Skeletal muscle satellite cell (primary cell): ENCODE measurements around the gene LIN9.

Experiments
- H3K27me3 ChIP-seq: 2 replicates; pipeline ENCODE4 v1.7.0; 2013; ENCODE audit warnings: low read length; ENCODE audit not compliant: control insufficient read depth, insufficient read depth
- H3K36me3 ChIP-seq: 2 replicates; pipeline ENCODE4 v1.7.0; 2013; ENCODE audit warnings: mild to moderate bottlenecking, control low read depth, low read length; ENCODE audit not compliant: insufficient read depth
- H3K4me1 ChIP-seq: 2 replicates; pipeline ENCODE4 v1.7.0; 2013; ENCODE audit warnings: low read length; ENCODE audit not compliant: control insufficient read depth, insufficient read depth
- H3K4me2 ChIP-seq: 2 replicates; pipeline ENCODE4 v1.7.0; 2013; ENCODE audit warnings: mild to moderate bottlenecking, low read length
- H3K4me3 ChIP-seq: 2 replicates; pipeline ENCODE4 v1.7.0; 2013; ENCODE audit warnings: low read length
- H3K9ac ChIP-seq: 2 replicates; pipeline ENCODE4 v1.7.0; 2013; ENCODE audit warnings: mild to moderate bottlenecking, low read depth, low read length, moderate library complexity
- H3K9me3 ChIP-seq: replicated peaks from 2 replicates; pipeline ENCODE4 v1.7.0; 2013; ENCODE audit warnings: mild to moderate bottlenecking, control low read depth, low read length

The LIN9 gene

GRCh38 chr1:226226601-226227000, 82.4 kb downstream of the LIN9 start:
- peaks cover 5% of the 10 kb centered on the region for H3K36me3 ChIP-seq
- no peaks in the 10 kb centered on the region for H3K9me3 ChIP-seq
- H3K9ac ChIP-seq: no peak overlapping the region
- peaks cover 12% of the 10 kb centered on the region for H3K27me3 ChIP-seq
- no peak overlapping the region for H3K4me2 ChIP-seq
- H3K4me3 ChIP-seq: no peak overlapping the region
- no peaks in the 10 kb centered on the region for H3K4me1 ChIP-seq

DNA sequence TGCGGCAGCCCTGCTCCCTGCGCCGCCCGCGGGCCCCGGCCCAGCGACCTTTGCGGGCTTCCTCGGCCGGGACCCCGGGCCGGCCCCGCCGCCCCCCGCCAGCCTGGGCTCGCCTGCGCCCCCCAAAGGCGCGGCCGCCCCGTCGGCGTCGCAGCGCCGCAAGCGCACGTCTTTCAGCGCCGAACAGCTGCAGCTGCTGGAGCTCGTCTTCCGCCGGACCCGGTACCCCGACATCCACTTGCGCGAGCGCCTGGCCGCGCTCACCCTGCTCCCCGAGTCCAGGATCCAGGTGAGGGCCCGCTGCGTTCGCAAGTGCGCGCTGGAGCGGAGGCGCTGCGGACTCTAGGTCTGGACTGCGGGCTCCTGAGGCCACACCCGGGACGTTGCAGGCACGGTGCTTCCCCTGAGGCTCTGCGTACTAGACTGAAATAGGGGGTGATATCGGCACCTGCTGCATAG, 85.1 kb downstream of the LIN9 start:
- Histone ChIP-seq H3K4me2 (peak overlapping the region; percentile 92), H3K36me3 (no peaks in the 10 kb centered on the region), H3K4me1 (no peaks in the 10 kb centered on the region), H3K9ac (no peak overlapping the region), H3K9me3 (no peaks in the 10 kb centered on the region), H3K4me3 (peak overlapping the region; percentile 72), H3K27me3 (peaks cover 18% of the 10 kb centered on the region)

GRCh38 chr1:226223157-226223785, 85.7 kb downstream of the LIN9 start, which contains the start of gene MIXL1:
MIXL1 (plus strand) TSS chr1:226223664; CDS start chr1:226223682, 18 bp downstream.
- H3K4me2 ChIP-seq: peak within 1 kb of the TSS; percentile 92
- no peaks in the 10 kb centered on the region for H3K9me3 ChIP-seq
- peaks cover 18% of the 10 kb centered on the region for H3K27me3 ChIP-seq
- no peaks in the 10 kb centered on the region for H3K4me1 ChIP-seq
- no peaks in the 10 kb centered on the region for H3K36me3 ChIP-seq
- peak within 1 kb of the TSS; percentile 72 for H3K4me3 ChIP-seq
- H3K9ac ChIP-seq: no peak within 1 kb of the TSS

DNA sequence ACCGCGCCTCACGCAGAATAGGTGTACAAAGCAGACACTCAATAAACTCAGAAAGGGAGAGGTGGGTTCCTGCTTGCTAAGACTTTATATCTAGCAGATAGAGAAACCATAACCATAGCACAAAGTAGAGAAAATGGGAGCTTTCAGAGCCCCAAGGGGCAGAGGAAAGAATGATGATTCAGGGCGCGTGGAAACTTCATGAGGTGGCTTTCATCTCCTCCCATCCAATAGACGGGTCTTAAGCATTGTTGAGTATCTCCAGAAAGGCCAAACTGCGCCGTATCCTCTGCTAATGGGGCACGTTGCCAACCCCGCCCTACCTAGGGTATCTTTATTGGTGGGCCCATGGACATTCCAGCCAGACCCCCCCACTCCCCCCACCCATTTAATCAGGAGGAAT, 86.3 kb downstream of the LIN9 start:
- no peaks in the 10 kb centered on the region for H3K9me3 ChIP-seq
- H3K4me3 ChIP-seq: no peak overlapping the region
- H3K4me1 ChIP-seq: no peaks in the 10 kb centered on the region
- no peaks in the 10 kb centered on the region for H3K36me3 ChIP-seq
- H3K27me3 ChIP-seq: peaks cover 18% of the 10 kb centered on the region
- no peak overlapping the region for H3K9ac ChIP-seq
- H3K4me2 ChIP-seq: no peak overlapping the region

- Histone ChIP-seq H3K9ac (no peak overlapping the region), H3K4me3 (no peak overlapping the region), H3K9me3 (no peaks in the 10 kb centered on the region), H3K27me3 (peaks cover 18% of the 10 kb centered on the region), H3K4me2 (no peak overlapping the region), H3K36me3 (no peaks in the 10 kb centered on the region), H3K4me1 (no peaks in the 10 kb centered on the region)
Measured at GRCh38 chr1:226220473-226221189, 88.3 kb downstream of the LIN9 start.

GRCh38 chr1:226217273-226217672, 91.7 kb downstream of the LIN9 start:
- Histone ChIP-seq H3K4me2 (no peak overlapping the region), H3K9me3 (no peaks in the 10 kb centered on the region), H3K27me3 (peaks cover 7% of the 10 kb centered on the region), H3K4me3 (no peak overlapping the region), H3K9ac (no peak overlapping the region), H3K36me3 (no peaks in the 10 kb centered on the region), H3K4me1 (no peaks in the 10 kb centered on the region)

DNA sequence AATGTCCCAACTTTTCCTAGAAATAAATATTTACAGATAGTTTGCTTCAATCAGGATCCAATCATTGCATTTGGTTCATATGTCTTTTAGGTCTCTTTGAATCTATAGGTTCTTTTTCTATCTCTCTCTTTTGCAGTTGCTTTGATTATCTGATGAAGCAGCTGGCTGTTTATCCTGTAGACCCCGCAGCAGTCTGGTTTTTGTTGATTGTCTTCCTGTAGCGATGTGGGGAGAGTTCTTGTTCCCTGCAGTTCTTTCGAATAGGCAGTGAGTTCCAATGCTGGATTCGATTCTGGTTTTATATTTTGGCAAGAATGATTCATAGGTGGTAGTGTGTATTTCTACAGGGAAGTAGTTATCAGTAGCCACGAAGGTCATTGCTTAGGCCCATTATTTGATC, 92.9 kb downstream of the LIN9 start:
- H3K9me3 ChIP-seq: no peaks in the 10 kb centered on the region
- H3K4me3 ChIP-seq: no peak overlapping the region
- no peaks in the 10 kb centered on the region for H3K4me1 ChIP-seq
- no peak overlapping the region for H3K4me2 ChIP-seq
- no peak overlapping the region for H3K9ac ChIP-seq
- H3K27me3 ChIP-seq: peaks cover 8% of the 10 kb centered on the region
- no peaks in the 10 kb centered on the region for H3K36me3 ChIP-seq

- Histone ChIP-seq H3K4me1 (no peaks in the 10 kb centered on the region), H3K4me2 (no peak overlapping the region), H3K4me3 (no peak overlapping the region), H3K9ac (no peak overlapping the region), H3K9me3 (no peaks in the 10 kb centered on the region), H3K27me3 (peaks cover 10% of the 10 kb centered on the region), H3K36me3 (no peaks in the 10 kb centered on the region)
Measured at GRCh38 chr1:226215239-226215638, 93.7 kb downstream of the LIN9 start.

- no peaks in the 10 kb centered on the region for H3K9me3 ChIP-seq
- no peaks in the 10 kb centered on the region for H3K36me3 ChIP-seq
- H3K4me3 ChIP-seq: no peak overlapping the region
- no peak overlapping the region for H3K4me2 ChIP-seq
- H3K27me3 ChIP-seq: peaks cover 25% of the 10 kb centered on the region
- no peak overlapping the region for H3K9ac ChIP-seq
- H3K4me1 ChIP-seq: no peaks in the 10 kb centered on the region
Measured at GRCh38 chr1:226212545-226212944, 96.4 kb downstream of the LIN9 start.

DNA sequence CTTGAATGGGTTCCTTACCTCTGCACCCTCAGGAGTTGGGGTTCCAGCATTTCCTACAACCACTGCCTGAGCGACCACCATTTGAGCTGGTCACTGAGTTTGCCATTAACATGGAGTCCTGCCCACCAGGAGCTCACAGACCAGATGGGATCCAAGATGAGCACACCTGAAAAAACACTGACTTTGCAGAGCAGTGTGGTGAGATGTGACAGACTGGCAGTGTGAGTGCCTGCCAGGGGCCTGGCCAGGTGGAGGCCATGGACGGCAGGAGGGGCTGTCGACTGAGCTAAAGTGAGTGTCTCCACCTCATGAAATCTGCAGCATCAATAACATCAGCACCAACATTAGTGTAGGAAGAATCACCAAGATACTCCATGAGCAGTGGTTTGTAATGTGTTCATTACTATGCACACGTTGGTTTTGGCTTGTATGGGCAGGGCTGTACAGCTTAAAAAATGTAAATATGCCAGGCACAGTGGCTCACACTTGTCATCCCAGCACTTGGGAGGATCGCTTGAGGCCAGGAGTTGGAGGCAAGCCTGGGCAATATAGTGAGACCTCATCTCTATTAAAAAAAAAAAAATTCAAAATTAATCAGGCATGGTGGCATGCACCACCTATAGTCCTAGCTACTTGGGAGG, 97.7 kb downstream of the LIN9 start:
- no peaks in the 10 kb centered on the region for H3K36me3 ChIP-seq
- H3K9ac ChIP-seq: no peak overlapping the region
- no peaks in the 10 kb centered on the region for H3K9me3 ChIP-seq
- no peak overlapping the region for H3K4me2 ChIP-seq
- H3K27me3 ChIP-seq: peaks cover 27% of the 10 kb centered on the region
- no peak overlapping the region for H3K4me3 ChIP-seq
- H3K4me1 ChIP-seq: no peaks in the 10 kb centered on the region

DNA sequence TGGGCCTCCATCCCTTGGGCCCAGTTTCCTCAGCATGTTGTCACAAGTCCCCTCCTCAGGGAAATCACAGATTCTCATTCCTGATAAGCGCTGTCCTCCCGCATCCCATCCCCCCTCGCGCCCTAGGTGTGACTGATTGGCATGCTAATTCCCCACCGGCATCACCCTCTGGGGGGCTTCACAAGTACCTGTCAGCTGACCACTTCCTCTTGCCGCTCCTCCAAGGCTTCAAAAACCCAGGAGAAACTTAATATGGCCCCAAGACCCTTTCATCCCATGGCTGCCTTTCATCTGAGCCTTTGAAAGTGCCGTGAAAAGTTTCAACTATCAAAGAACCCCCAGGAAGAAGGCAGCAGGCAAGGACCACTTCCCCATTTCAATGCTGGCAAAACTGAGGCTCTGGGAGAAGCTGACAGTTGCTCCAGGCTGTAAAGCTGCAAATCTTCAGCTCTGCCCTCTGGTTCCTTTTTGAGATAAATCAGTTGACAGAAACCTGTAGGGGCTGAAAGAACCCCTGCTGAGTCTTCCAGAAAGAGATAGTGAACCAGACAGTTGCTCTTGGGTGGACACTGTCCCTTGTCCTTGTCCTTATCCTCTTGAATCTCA, 98.3 kb downstream of the LIN9 start:
- Histone ChIP-seq H3K27me3 (peaks cover 28% of the 10 kb centered on the region), H3K4me1 (no peaks in the 10 kb centered on the region), H3K36me3 (no peaks in the 10 kb centered on the region), H3K4me2 (no peak overlapping the region), H3K9ac (no peak overlapping the region), H3K9me3 (no peaks in the 10 kb centered on the region), H3K4me3 (no peak overlapping the region)
